ENCODE measurements around the gene PCBP1.

DNA sequence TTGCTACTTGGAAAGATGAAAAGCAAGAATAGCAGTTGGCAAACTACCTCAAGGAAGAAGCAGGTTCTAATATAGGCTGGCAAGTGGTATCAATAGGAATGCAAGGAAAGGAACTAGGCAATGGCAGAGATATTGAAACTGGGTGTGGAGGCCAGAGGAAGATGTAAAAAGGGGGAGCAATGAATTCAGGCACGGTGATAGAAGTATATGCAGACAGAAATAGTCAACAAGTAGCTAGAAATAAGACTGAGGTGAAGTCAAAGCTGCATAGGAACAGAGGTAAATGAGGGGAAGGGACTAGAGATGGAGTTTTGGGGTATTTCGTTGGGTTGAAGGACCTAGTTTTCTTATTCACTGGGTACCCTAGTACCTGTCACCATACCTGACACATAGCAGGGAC lies 4.1 kb downstream of the PCBP1 start:
- TF ChIP-seq CTCF (IDR thresholded peaks at IDR 0.05) (no peak), POLR2A (IDR thresholded peaks at IDR 0.05) (no peak)
